Tibial artery (tissue), 4 donors: ENCODE measurements around the gene OCEL1.

Experiments used
- DNase-seq, 2 donors: peaks; one replicate each; pipeline ENCODE4 v3.0.0-alpha.2; 2019
- H3K27ac ChIP-seq, 2 donors: fragments of 200-600 bp; sonication (generic) in 1 of 2; 1 replicate in 1 of 2; 2 replicates in 1 of 2; pipeline ENCODE4 v1.5.1; 2018 to 2019; ENCODE audit warnings: mild to moderate bottlenecking in 1 of 2
- H3K27me3 ChIP-seq, 2 donors: fragments of 200-600 bp; sonication (generic) in 1 of 2; one replicate each; pipeline versions ENCODE4 v1.5.1 to v1.6.0; 2016 to 2019
- H3K36me3 ChIP-seq, 3 donors: fragments of 200-600 bp; sonication (generic) in 2 of 3; one replicate each; pipeline ENCODE4 v1.5.1; 2016 to 2019; ENCODE audit warnings: mild to moderate bottlenecking in 2 of 3
- H3K4me1 ChIP-seq, 4 donors: fragments of 200-600 bp; sonication (generic) in 2 of 4; 1 replicate in 3 of 4; 2 replicates in 1 of 4; pipeline ENCODE4 v1.5.1; 2016 to 2019
- H3K4me3 ChIP-seq, 2 donors: fragments of 200-600 bp; sonication (generic) in 1 of 2; 1 replicate in 1 of 2; 2 replicates in 1 of 2; pipeline ENCODE4 v1.5.1; 2018 to 2019; ENCODE audit warnings: mild to moderate bottlenecking in 2 of 2
- H3K9me3 ChIP-seq, 3 donors: fragments of 200-600 bp; sonication (generic) in 1 of 3; one replicate each; pipeline ENCODE4 v1.5.1; 2016 to 2019
- intact Hi-C: fragments of 100-400 bp; cut with DNase I; formaldehyde crosslinking; loops from one replicate; pipeline ENCODE4 v1.15.0; 2023; ENCODE audit warnings: low total_unique reads
- TF ChIP-seq, protein P1 (sequence below), 2 experiments: fragments of 200-600 bp in 1 of 2; fragments of 450-650 bp in 1 of 2; IDR thresholded peaks; one replicate each; pipeline ENCODE4 v1.5.1; 2017 to 2019; ENCODE audit warnings: antibody characterized with exemption in 2 of 2, mild to moderate bottlenecking in 1 of 2, moderate library complexity in 1 of 2

The OCEL1 gene

DNA sequence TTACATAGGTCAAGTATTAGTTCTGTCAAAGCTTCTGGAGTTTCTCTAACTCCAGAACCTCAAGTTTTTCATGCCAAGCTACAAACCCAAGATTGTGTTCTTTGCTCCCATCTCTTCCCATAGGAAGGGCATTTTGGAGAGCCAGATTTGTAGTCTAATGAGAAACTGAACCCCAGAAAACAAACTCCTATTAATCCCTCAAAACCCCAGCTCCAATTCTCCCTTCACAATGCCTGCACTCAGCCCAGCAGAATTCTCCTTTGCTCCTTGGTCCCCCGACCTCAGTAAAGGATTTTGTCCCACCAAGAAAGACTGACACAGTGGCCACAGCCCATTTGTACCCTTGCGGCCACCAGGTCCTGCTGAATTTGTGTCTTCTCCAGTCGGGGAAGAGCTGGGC lies 30.1 kb downstream of the OCEL1 start:
- H3K36me3 ChIP-seq, result no peaks in the 10 kb centered on the region
- no peaks in the 10 kb centered on the region for H3K27me3 ChIP-seq
- DNase-seq, result no peak
- H3K4me3 ChIP-seq, result no peak overlapping the region
- no peaks in the 10 kb centered on the region for H3K4me1 ChIP-seq
- TF ChIP-seq, protein P1, sequence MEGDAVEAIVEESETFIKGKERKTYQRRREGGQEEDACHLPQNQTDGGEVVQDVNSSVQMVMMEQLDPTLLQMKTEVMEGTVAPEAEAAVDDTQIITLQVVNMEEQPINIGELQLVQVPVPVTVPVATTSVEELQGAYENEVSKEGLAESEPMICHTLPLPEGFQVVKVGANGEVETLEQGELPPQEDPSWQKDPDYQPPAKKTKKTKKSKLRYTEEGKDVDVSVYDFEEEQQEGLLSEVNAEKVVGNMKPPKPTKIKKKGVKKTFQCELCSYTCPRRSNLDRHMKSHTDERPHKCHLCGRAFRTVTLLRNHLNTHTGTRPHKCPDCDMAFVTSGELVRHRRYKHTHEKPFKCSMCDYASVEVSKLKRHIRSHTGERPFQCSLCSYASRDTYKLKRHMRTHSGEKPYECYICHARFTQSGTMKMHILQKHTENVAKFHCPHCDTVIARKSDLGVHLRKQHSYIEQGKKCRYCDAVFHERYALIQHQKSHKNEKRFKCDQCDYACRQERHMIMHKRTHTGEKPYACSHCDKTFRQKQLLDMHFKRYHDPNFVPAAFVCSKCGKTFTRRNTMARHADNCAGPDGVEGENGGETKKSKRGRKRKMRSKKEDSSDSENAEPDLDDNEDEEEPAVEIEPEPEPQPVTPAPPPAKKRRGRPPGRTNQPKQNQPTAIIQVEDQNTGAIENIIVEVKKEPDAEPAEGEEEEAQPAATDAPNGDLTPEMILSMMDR (IDR thresholded peaks at IDR 0.05), result no peak
- intact Hi-C loops, result no loop called here
- H3K27ac ChIP-seq, result no peak overlapping the region
- peaks cover 0 to 9% (median 0%) of the 10 kb centered on the region in 3 donors for H3K9me3 ChIP-seq

DNA sequence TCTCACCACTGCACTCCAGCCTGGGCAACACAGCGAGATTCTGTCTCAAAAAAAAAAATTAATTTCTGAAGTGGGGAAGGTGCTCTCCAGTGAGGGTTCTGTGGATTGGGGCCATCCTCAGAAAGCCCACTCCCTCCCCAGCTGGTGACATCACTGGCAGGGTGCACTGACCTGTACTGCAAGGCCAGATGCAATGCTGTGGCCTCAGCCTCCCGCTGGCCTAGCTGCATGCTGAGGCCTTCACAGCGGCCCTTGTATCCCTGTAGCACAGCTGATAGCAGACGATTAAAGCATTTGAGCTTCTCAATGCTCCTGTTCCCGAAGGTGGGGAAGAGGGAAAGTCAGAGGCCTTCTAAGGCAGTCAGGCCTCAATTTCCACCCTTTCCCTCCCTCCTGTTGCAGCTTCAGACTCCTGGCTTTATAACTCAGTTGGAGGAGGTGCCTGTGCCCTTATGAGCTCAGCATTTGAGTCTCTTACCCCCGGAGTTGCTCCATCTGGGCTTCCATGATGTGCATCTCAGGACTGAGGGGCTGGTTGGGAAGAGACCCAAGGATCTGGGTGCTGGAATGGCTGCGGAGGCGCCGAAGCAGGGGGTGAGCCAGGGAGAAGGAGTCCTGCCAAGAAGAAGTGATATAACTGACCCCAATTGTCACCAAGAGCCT lies 33.2 kb downstream of the OCEL1 start:
- Histone ChIP-seq H3K27ac (no peak overlapping the region), H3K9me3 (peaks cover 0 to 9% (median 0%) of the 10 kb centered on the region in 3 donors), H3K36me3 (no peaks in the 10 kb centered on the region), H3K27me3 (no peaks in the 10 kb centered on the region), H3K4me1 (no peaks in the 10 kb centered on the region), H3K4me3 (no peak overlapping the region)
- intact Hi-C loops, result no loop called here
- DNase-seq, result no peak
- TF ChIP-seq, protein P1 (IDR thresholded peaks at IDR 0.05), result no peak

DNA sequence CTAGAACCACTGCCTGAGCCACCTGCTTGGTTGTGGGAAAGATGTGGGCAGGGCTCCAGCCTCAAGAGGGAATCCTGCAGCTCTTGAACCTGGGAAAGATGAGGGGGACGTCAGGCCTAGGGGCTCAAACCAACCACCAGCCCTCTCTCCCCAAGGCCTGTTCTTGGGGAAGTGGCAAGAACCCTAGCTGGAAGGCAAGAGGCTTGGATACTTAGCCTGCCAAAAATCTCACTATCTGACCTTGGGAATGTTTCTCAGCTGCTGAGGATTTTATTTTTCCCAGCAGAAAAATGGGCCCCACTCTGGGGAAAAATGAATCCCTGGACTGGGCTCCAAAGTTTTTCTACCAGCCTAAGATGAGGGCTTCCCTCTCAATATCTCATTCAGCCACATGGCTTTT lies 33.9 kb downstream of the OCEL1 start:
- no peak for DNase-seq
- TF ChIP-seq, protein P1 (IDR thresholded peaks at IDR 0.05), result no peak
- Histone ChIP-seq H3K9me3 (peaks cover 0 to 9% (median 0%) of the 10 kb centered on the region in 3 donors), H3K27me3 (no peaks in the 10 kb centered on the region), H3K4me3 (no peak overlapping the region), H3K27ac (no peak overlapping the region), H3K4me1 (no peaks in the 10 kb centered on the region), H3K36me3 (no peaks in the 10 kb centered on the region)
- intact Hi-C loops, result no loop called here

DNA sequence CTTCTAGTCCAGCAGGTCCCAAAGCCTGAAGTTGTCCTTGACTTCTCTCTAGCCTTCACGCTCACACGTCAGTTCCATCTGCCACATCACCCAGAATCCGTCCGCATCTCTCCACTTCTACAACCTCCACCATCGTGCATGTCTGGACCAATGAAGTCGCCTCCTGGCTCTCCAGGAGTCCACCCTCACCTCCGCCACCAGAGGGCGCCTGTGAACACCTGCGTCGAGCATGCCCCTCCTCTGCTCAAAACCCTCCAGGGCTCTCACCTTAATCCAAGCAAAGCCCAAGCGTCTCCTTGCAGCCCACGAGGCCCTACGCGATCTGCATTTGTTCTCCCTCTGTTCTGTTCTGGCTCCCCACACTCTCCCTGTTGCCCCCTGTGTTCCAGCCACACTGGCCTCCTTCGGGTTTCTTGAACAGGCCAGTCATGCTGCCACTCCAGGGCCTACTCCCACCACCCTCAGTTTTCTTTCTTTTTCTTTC lies 34.9 kb downstream of the OCEL1 start:
- Histone ChIP-seq H3K27me3 (no peaks in the 10 kb centered on the region), H3K36me3 (no peaks in the 10 kb centered on the region), H3K27ac (no peak overlapping the region), H3K4me1 (no peaks in the 10 kb centered on the region), H3K4me3 (no peak overlapping the region), H3K9me3 (peaks cover 0 to 9% (median 0%) of the 10 kb centered on the region in 3 donors)
- peak; percentile 74 to 85 for DNase-seq
- intact Hi-C loops, result no loop called here
- TF ChIP-seq, protein P1 (IDR thresholded peaks at IDR 0.05), result peak; percentile 82 to 89

DNA sequence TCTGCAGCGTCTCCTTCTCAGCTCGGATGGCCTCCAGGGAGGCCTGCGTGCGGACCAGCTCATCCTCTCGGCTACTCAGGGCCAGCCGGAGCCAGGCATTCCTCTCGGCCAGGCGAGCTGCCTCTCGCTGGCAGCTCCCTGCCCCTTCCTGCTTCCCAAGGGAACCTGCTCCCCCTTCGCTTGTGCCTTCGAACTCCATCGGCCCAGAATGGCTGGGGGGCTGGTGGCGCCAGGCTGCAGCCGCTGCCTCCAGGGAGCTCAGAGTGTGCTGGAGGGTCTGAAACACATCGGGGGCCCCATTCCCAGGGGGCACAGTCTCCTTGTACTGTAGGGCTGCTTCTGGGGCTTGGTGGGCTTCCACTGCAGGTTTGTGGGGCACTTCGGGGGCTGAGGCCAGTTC lies 36.5 kb downstream of the OCEL1 start:
- TF ChIP-seq, protein P1 (IDR thresholded peaks at IDR 0.05), result no peak
- no peaks in the 10 kb centered on the region for H3K36me3 ChIP-seq
- DNase-seq, result no peak
- H3K27ac ChIP-seq, result no peak overlapping the region
- intact Hi-C loops, result no loop called here
- H3K27me3 ChIP-seq, result no peaks in the 10 kb centered on the region
- no peak overlapping the region for H3K4me3 ChIP-seq
- H3K4me1 ChIP-seq, result peaks cover 0 to under 1% (median under 1%) of the 10 kb centered on the region in 4 donors
- H3K9me3 ChIP-seq, result peaks cover 0 to 9% (median 0%) of the 10 kb centered on the region in 3 donors
